GM23338 (cell line): ENCODE measurements around the gene HPS3.

Experiments used
- CREB1 ChIP-seq: fragments of 250-450 bp; sonication (Bioruptor Pico); IDR thresholded peaks from 2 replicates; pipeline ENCODE4 v1.5.0; 2020; ENCODE audit warnings: low read depth, mild to moderate bottlenecking, moderate library complexity
- EZH2 ChIP-seq: fragments of 200-600 bp; sonication (generic); IDR thresholded peaks from one replicate; pipeline ENCODE4 v1.8.0; 2017; ENCODE audit warnings: antibody characterized with exemption, mild to moderate bottlenecking, low read depth; ENCODE audit not compliant: unreplicated experiment
- EZH2phosphoT487 ChIP-seq: fragments of 200-600 bp; sonication (generic); IDR thresholded peaks from one replicate; pipeline ENCODE4 v1.8.1; 2018; ENCODE audit warnings: antibody characterized with exemption; ENCODE audit not compliant: unreplicated experiment
- JUNB ChIP-seq: IDR thresholded peaks from one replicate; pipeline ENCODE4 v1.6.1; 2016; ENCODE audit warnings: antibody characterized with exemption; ENCODE audit not compliant: unreplicated experiment
- POLR2AphosphoS5 ChIP-seq: IDR thresholded peaks from 2 replicates; pipeline ENCODE4 v1.6.1; 2016; ENCODE audit warnings: antibody characterized with exemption, low read depth
- STAT1 ChIP-seq: IDR thresholded peaks from one replicate; pipeline ENCODE4 v1.6.1; 2016; ENCODE audit warnings: antibody characterized with exemption; ENCODE audit not compliant: unreplicated experiment
- ZNF114 ChIP-seq: fragments of 250-450 bp; sonication (Bioruptor Pico); IDR thresholded peaks from 2 replicates; pipeline ENCODE4 v1.5.0; 2020; ENCODE audit warnings: mild to moderate bottlenecking, moderate library complexity
- ZNF331 ChIP-seq: fragments of 250-450 bp; sonication (Bioruptor Pico); IDR thresholded peaks from 2 replicates; pipeline ENCODE4 v1.5.0; 2020; ENCODE audit warnings: low read depth, mild to moderate bottlenecking, moderate library complexity
- TF ChIP-seq, protein P1 (sequence below), 2 experiments: fragments of 200-600 bp in 1 of 2; sonication (generic) in 1 of 2; conservative IDR thresholded peaks; 2 replicates each; pipeline versions ENCODE4 v1.5.1 to v1.6.1; 2016 to 2017; ENCODE audit warnings: antibody characterized with exemption in 2 of 2, low read depth in 2 of 2, mild to moderate bottlenecking in 2 of 2, moderate library complexity in 1 of 2
- TF ChIP-seq, protein P2 (sequence below): IDR thresholded peaks from one replicate; pipeline ENCODE4 v1.6.1; 2018; ENCODE audit warnings: antibody characterized with exemption; ENCODE audit not compliant: unreplicated experiment

DNA sequence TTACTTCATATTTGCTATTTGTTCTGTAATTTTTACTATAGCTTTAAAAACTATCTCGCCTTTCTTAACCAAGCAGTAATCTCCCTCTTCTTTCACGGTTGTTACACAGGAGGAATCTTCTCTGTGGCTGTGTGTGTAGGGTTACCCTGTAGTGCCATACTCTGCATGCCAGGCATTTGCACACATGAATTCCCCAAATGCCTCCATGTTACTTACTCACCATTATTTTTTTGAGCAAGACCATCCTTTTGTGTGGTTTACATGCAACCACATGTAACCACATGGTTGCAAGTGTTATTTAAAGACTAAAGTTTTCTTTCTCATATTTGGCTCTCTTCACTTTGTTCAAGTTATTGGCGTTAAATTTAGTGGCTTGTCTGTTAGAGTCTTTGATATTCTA lies 45.5 kb downstream of the HPS3 start:
- TF ChIP-seq JUNB = no peak
- TF ChIP-seq, protein P1, sequence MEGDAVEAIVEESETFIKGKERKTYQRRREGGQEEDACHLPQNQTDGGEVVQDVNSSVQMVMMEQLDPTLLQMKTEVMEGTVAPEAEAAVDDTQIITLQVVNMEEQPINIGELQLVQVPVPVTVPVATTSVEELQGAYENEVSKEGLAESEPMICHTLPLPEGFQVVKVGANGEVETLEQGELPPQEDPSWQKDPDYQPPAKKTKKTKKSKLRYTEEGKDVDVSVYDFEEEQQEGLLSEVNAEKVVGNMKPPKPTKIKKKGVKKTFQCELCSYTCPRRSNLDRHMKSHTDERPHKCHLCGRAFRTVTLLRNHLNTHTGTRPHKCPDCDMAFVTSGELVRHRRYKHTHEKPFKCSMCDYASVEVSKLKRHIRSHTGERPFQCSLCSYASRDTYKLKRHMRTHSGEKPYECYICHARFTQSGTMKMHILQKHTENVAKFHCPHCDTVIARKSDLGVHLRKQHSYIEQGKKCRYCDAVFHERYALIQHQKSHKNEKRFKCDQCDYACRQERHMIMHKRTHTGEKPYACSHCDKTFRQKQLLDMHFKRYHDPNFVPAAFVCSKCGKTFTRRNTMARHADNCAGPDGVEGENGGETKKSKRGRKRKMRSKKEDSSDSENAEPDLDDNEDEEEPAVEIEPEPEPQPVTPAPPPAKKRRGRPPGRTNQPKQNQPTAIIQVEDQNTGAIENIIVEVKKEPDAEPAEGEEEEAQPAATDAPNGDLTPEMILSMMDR (conservative IDR thresholded peaks at IDR 0.05; ENCODE audit: low read depth in 2 of 2) = no peak
- no peak for TF ChIP-seq POLR2AphosphoS5
- no peak for TF ChIP-seq EZH2
- TF ChIP-seq STAT1 = no peak
- TF ChIP-seq, protein P2, sequence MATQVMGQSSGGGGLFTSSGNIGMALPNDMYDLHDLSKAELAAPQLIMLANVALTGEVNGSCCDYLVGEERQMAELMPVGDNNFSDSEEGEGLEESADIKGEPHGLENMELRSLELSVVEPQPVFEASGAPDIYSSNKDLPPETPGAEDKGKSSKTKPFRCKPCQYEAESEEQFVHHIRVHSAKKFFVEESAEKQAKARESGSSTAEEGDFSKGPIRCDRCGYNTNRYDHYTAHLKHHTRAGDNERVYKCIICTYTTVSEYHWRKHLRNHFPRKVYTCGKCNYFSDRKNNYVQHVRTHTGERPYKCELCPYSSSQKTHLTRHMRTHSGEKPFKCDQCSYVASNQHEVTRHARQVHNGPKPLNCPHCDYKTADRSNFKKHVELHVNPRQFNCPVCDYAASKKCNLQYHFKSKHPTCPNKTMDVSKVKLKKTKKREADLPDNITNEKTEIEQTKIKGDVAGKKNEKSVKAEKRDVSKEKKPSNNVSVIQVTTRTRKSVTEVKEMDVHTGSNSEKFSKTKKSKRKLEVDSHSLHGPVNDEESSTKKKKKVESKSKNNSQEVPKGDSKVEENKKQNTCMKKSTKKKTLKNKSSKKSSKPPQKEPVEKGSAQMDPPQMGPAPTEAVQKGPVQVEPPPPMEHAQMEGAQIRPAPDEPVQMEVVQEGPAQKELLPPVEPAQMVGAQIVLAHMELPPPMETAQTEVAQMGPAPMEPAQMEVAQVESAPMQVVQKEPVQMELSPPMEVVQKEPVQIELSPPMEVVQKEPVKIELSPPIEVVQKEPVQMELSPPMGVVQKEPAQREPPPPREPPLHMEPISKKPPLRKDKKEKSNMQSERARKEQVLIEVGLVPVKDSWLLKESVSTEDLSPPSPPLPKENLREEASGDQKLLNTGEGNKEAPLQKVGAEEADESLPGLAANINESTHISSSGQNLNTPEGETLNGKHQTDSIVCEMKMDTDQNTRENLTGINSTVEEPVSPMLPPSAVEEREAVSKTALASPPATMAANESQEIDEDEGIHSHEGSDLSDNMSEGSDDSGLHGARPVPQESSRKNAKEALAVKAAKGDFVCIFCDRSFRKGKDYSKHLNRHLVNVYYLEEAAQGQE = no peak
- no peak for TF ChIP-seq CREB1 (CRISPR knock-in tag)
- no peak for TF ChIP-seq ZNF114
- no peak for TF ChIP-seq EZH2phosphoT487
- no peak for TF ChIP-seq ZNF331 (CRISPR knock-in tag)
